ENCODE data around the gene PAGE5.

PAGE5 gene

GRCh38 chrX:55253528-55253927, 33.4 kb downstream of the PAGE5 start:
- H2AFZ ChIP-seq (ENCODE audit: low read depth) = no peak overlapping the region
- no peak overlapping the region for H3K4me2 ChIP-seq
- H3K27ac ChIP-seq = no peak overlapping the region
- no peaks in the 10 kb centered on the region for H3K36me3 ChIP-seq (ENCODE audit: insufficient read depth)
- H3K4me3 ChIP-seq (IDR thresholded peaks at IDR 0.05; ENCODE audit: insufficient read depth, low read depth, low read length) = no peak overlapping the region
- H4K20me1 ChIP-seq (ENCODE audit: insufficient read depth) = no peaks in the 10 kb centered on the region
- H3K9ac ChIP-seq = no peak overlapping the region
- no peak for TF ChIP-seq CTCF (conservative IDR thresholded peaks at IDR 0.05; ENCODE audit: low read depth, low read length)
- H3K4me1 ChIP-seq (ENCODE audit: low read depth, poor library complexity, severe bottlenecking) = no peaks in the 10 kb centered on the region
- no peaks in the 10 kb centered on the region for H3K27me3 ChIP-seq (ENCODE audit: insufficient read depth, low read depth)
- H3K79me2 ChIP-seq (ENCODE audit: insufficient read depth, low read depth) = no peaks in the 10 kb centered on the region

- no peaks in the 10 kb centered on the region for H3K79me2 ChIP-seq (ENCODE audit: insufficient read depth, low read depth)
- no peak overlapping the region for H3K27ac ChIP-seq
- H4K20me1 ChIP-seq (ENCODE audit: insufficient read depth) = no peaks in the 10 kb centered on the region
- no peak overlapping the region for H3K9ac ChIP-seq
- H3K27me3 ChIP-seq (ENCODE audit: insufficient read depth, low read depth) = no peaks in the 10 kb centered on the region
- H3K4me1 ChIP-seq (ENCODE audit: low read depth, poor library complexity, severe bottlenecking) = no peaks in the 10 kb centered on the region
- no peaks in the 10 kb centered on the region for H3K36me3 ChIP-seq (ENCODE audit: insufficient read depth)
- no peak for TF ChIP-seq CTCF (conservative IDR thresholded peaks at IDR 0.05; ENCODE audit: low read depth, low read length)
- H2AFZ ChIP-seq (ENCODE audit: low read depth) = no peak overlapping the region
- H3K4me3 ChIP-seq (IDR thresholded peaks at IDR 0.05; ENCODE audit: insufficient read depth, low read depth, low read length) = no peak overlapping the region
- H3K4me2 ChIP-seq = no peak overlapping the region
These were observed 40.7 kb downstream of the PAGE5 start for GRCh38 chrX:55260806-55261205.

GRCh38 chrX:55264816-55265215, 44.7 kb downstream of the PAGE5 start, which contains the start of gene PAGE3:
Gene PAGE3, minus strand, starts transcription at chrX:55264916. Its CDS starts 1,013 bp downstream, at chrX:55263903.
- no peak within 1 kb of the TSS for H3K27ac ChIP-seq
- H2AFZ ChIP-seq (ENCODE audit: low read depth) = no peak within 1 kb of the TSS
- H3K4me1 ChIP-seq (ENCODE audit: low read depth, poor library complexity, severe bottlenecking) = no peaks in the 10 kb centered on the region
- no peaks in the 10 kb centered on the region for H3K79me2 ChIP-seq (ENCODE audit: insufficient read depth, low read depth)
- H3K4me3 ChIP-seq (IDR thresholded peaks at IDR 0.05; ENCODE audit: insufficient read depth, low read depth, low read length) = no peak within 1 kb of the TSS
- no peak within 1 kb of the TSS for H3K9ac ChIP-seq
- TF ChIP-seq CTCF (conservative IDR thresholded peaks at IDR 0.05; ENCODE audit: low read depth, low read length) = no peak
- no peaks in the 10 kb centered on the region for H3K36me3 ChIP-seq (ENCODE audit: insufficient read depth)
- H4K20me1 ChIP-seq (ENCODE audit: insufficient read depth) = no peaks in the 10 kb centered on the region
- H3K27me3 ChIP-seq (ENCODE audit: insufficient read depth, low read depth) = no peaks in the 10 kb centered on the region
- H3K4me2 ChIP-seq = no peak within 1 kb of the TSS
